ENCODE results near the gene TDP2.
"Not testable (repeated sequence)": the region's sequence is repeated elsewhere in the genome, so short reads cannot be mapped to it uniquely, and the experiment has no call there.

Gene TDP2

DNA sequence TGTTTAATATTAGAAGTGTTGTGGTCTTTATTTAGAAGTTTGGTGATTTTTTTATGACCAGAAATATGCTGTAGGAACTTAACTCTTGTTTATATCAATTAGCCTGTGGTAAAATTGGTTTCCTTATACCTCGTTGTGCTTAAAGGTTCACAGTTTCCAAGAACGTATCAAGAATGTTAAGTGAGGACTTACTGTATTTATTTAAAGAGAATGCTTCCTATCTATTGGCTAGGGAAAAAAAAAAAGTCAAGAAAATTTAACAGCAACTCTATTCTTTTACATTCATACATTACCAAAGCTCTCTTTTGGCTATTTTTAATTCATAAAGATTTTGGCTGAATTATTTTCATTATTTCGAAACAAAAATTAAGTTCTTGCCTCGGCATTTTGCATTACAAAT lies 22.3 kb downstream of the TDP2 start:
- no peak for TF ChIP-seq ZNF274 (IDR thresholded peaks at IDR 0.05; ENCODE audit: low read depth, low read length)

DNA sequence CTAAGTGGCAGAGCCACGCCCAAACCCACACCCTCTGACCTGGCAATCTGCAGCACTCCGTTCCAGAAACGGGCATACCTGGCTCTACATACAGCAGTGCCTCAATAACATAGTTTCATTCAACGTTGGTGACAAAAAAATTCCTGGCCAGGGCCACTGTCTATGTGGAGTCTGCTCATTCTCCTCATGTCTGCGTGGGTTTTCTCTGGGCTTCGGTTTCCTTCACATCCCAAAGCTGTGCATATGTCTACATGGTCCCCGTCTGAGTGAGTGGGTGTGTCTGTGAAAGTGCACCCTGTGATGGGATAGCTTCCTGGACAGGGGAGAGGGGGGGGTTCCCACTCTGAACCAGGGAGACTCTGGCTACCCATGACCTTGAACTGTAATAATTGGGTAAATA lies 22.8 kb downstream of the TDP2 start:
- no peak for TF ChIP-seq ZNF274 (IDR thresholded peaks at IDR 0.05; ENCODE audit: low read depth, low read length)
- H3K4me3 ChIP-seq (ENCODE audit: low read length) = no peak overlapping the region

More for the DNA sequence above, 22.3 kb downstream of the TDP2 start:
- no peak overlapping the region for H3K4me3 ChIP-seq (ENCODE audit: low read length)

GRCh38 chr6:24642061-24642460 lies 24.6 kb downstream of the TDP2 start:
- TF ChIP-seq ZNF274 (IDR thresholded peaks at IDR 0.05; ENCODE audit: low read depth, low read length) = no peak
- H3K4me3 ChIP-seq (ENCODE audit: low read length) = no peak overlapping the region

- not testable (repeated sequence) for H3K4me3 ChIP-seq (ENCODE audit: low read length)
These were observed 26.1 kb downstream of the TDP2 start for GRCh38 chr6:24640631-24641030.

DNA sequence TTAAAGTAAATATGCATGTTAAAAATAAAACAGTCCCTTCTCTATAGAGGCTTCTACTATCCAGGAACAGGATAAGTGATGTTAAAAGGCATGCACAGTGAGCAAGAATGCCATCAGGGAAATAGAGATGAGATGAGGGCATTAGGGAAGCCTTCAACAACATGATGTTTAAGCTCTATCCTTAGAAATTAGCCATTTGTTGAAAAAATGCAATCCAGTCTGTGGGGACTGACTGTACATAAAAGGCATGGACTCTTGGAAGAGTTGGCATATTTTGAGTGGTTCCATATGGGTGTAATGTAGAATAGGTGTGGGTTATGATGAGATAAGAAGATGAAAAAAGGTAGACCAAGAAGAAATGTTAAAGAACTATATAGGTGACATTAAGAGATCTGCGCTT lies 26.5 kb downstream of the TDP2 start:
- no peak for TF ChIP-seq ZNF274 (IDR thresholded peaks at IDR 0.05; ENCODE audit: low read depth, low read length)
- no peak overlapping the region for H3K4me3 ChIP-seq (ENCODE audit: low read length)

DNA sequence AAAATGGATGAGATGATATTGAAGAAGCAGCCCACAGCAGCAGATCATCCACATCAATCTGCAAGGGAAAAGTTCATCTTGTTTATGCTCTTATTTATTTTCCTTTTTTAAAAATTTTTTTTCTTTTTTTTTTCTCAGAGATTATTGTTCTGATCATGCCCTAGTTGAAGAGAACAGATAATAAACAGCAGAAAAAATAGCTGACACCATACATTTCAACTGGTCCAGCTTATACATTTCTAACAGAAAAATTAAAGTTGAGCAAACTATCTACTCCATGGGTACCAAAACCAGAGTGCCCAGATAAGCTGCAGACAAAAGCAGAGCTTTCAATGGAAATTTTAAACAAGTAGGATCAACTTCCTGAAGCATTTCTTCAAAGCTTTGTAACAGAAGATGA lies 30.0 kb downstream of the TDP2 start:
- H3K4me3 ChIP-seq (ENCODE audit: low read length) = no peak overlapping the region
- TF ChIP-seq ZNF274 (IDR thresholded peaks at IDR 0.05; ENCODE audit: low read depth, low read length) = no peak

DNA sequence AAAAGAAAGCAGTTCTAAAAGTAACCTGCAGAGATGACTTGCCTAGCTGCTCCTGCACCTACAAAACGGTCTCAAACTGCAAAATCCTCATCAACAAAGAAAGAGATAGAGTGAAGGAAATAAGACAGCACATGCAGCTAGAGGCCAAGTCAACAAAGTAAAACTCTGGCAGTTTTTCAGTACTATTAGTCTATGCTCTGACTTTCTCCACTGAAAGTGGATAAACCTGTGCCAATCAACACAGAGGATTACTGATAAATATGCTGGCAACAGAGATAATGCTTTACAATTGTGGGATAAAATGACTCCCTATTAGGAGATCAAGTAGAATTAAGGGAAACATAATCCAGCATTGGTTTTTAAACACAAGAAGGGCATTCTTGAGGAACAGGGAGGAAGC lies 34.1 kb downstream of the TDP2 start:
- no peak overlapping the region for H3K4me3 ChIP-seq (ENCODE audit: low read length)
- TF ChIP-seq ZNF274 (IDR thresholded peaks at IDR 0.05; ENCODE audit: low read depth, low read length) = no peak

DNA sequence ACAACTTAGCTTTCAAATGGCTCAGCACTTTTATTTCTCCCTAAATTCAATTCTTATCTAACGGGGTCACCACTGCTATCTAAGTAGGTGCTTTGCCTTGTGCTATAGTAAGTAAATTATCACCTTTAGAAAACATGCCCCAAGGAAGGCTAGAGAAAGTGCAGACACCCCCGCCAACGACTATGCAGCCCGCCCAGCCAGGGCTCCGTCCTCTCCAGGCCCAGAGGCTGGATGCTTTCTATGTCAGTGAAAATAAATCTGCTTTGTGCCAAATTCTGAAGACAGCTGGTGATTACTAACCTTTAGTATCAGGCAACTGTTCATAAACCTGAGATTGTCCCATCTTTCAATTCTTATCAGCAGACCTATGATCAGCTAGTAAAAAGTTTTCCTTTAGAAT lies 35.0 kb downstream of the TDP2 start:
- no peak for TF ChIP-seq ZNF274 (IDR thresholded peaks at IDR 0.05; ENCODE audit: low read depth, low read length)
- no peak overlapping the region for H3K4me3 ChIP-seq (ENCODE audit: low read length)

GRCh38 chr6:24630856-24631505 lies 35.7 kb downstream of the TDP2 start:
- TF ChIP-seq ZNF274 (IDR thresholded peaks at IDR 0.05; ENCODE audit: low read depth, low read length) = no peak
- no peak overlapping the region for H3K4me3 ChIP-seq (ENCODE audit: low read length)

GRCh38 chr6:24621626-24622289 lies 44.9 kb downstream of the TDP2 start:
- H3K4me3 ChIP-seq (ENCODE audit: low read length) = no peak overlapping the region
- no peak for TF ChIP-seq ZNF274 (IDR thresholded peaks at IDR 0.05; ENCODE audit: low read depth, low read length)

GRCh38 chr6:24620637-24621036 lies 46.1 kb downstream of the TDP2 start:
- no peak for TF ChIP-seq ZNF274 (IDR thresholded peaks at IDR 0.05; ENCODE audit: low read depth, low read length)
- no peak overlapping the region for H3K4me3 ChIP-seq (ENCODE audit: low read length)

GRCh38 chr6:24619661-24620060 lies 47.0 kb downstream of the TDP2 start:
- no peak overlapping the region for H3K4me3 ChIP-seq (ENCODE audit: low read length)
- TF ChIP-seq ZNF274 (IDR thresholded peaks at IDR 0.05; ENCODE audit: low read depth, low read length) = no peak

DNA sequence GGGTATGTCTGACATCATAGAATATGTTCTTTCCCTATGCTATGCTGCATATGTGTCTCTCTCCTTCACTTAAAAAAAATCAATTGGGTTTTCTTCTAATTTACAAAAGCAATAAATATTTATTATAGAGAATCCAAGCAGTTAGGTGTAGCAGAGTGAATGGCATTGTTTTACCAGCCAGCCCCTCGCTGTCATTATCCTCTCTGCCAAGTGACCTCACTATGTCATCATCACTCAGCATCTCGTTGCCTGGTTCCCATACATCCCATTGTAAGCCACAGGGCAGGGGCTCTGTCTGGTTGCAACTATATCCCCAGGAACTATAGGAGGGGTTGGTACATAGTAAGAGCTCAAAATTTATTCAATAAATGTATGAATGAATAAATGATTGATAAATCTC lies 52.1 kb downstream of the TDP2 start:
- no peak for TF ChIP-seq ZNF274 (IDR thresholded peaks at IDR 0.05; ENCODE audit: low read depth, low read length)
- no peak overlapping the region for H3K4me3 ChIP-seq (ENCODE audit: low read length)

- no peak overlapping the region for H3K4me3 ChIP-seq (ENCODE audit: low read length)
- TF ChIP-seq ZNF274 (IDR thresholded peaks at IDR 0.05; ENCODE audit: low read depth, low read length) = no peak
These were observed 52.7 kb downstream of the TDP2 start for GRCh38 chr6:24614043-24614420.

- TF ChIP-seq ZNF274 (IDR thresholded peaks at IDR 0.05; ENCODE audit: low read depth, low read length) = no peak
- H3K4me3 ChIP-seq (ENCODE audit: low read length) = no peak overlapping the region
These were observed 53.2 kb downstream of the TDP2 start for GRCh38 chr6:24613361-24614042.

All from GM08714 (cell line).